Smooth muscle cell (in vitro differentiated cells): ENCODE measurements around the gene FANCI. TPM values are rescaled to one million over a fixed set of nuclear protein-coding genes. Genes with fewer than 3 reads are reported as not detected.

ENCODE experiments used
- microRNA-seq: library from miRNA; unstranded; fragments of <30 nt; microRNA quantifications from one replicate; pipeline ENCODE4, GENCODE V29; 2016; ENCODE audit warnings: borderline number of aligned reads
- polyA plus RNA-seq: library from polyadenylated mRNA; unstranded; fragments of >200 nt; fragmentation: Nextera tagmentation; extraction: Ambion mirVana; gene quantifications from 2 replicates; pipeline ENCODE4 v1.2.1, GENCODE V29; 2016
- small RNA-seq: library from RNA; depleted of rRNA; stranded (forward); fragments of <200 nt; gene quantifications from one replicate; pipeline ENCODE3, GENCODE V24; 2014
- total RNA-seq: library from RNA; depleted of rRNA; stranded (reverse); fragments of >200 nt; gene quantifications from 2 replicates; pipeline ENCODE4 v1.2.3, GENCODE V29; 2014

FANCI gene
- total and polyA plus RNA-seq, 2 experiments from 2014 or later: 7.0 to 13.8 TPM

Small RNAs within 50 kb of the gene (microRNA-seq; reads per million reads assigned to microRNA genes)
- 2.9 reads per million for gene MIR6766

Small RNAs within 50 kb of the gene (small RNA-seq; reads per million reads assigned to genes)
- not detected for gene MIR6766

Other genes starting within 250 kb of the FANCI start
- 19.0 and 23.9 TPM in 2 replicates for gene ABHD2, start 155.5 kb upstream of the FANCI start, total RNA-seq
- gene ABHD2, start 155.5 kb upstream of the FANCI start, polyA plus RNA-seq: 9.4 and 12.8 TPM in 2 replicates
- not detected in 2 replicates for gene RLBP1, start 22.4 kb upstream of the FANCI start, total RNA-seq
- gene RLBP1, start 22.4 kb upstream of the FANCI start, polyA plus RNA-seq: not detected in 2 replicates
- 26.6 and 34.3 TPM in 2 replicates for gene POLG, start 90.8 kb downstream of the FANCI start, total RNA-seq
- gene POLG, start 90.8 kb downstream of the FANCI start, polyA plus RNA-seq: 41.6 and 50.7 TPM in 2 replicates